ENCODE results near the gene ANKS1A. TPM values are rescaled to one million over a fixed set of nuclear protein-coding genes. Genes with fewer than 3 reads are reported as not detected.

The ANKS1A gene
- total and polyA plus RNA-seq, 2 experiments from 2014 or later = 3.2 to 4.4 TPM

GRCh38 chr6:35078896-35079295 lies 189.8 kb downstream of the ANKS1A start:
- Histone ChIP-seq H3K9me2 (ENCODE audit: insufficient read depth) (no peaks in the 10 kb centered on the region), H3F3A (ENCODE audit: insufficient read depth) (no peaks in the 10 kb centered on the region), H3K9ac (no peak overlapping the region), H3K36me3 (ENCODE audit: low read depth) (no peaks in the 10 kb centered on the region), H2AFZ (no peak overlapping the region), H3K4me3 (no peak overlapping the region), H3K79me2 (ENCODE audit: insufficient read depth) (no peaks in the 10 kb centered on the region), H4K20me1 (ENCODE audit: insufficient read depth) (no peaks in the 10 kb centered on the region), H3K4me1 (ENCODE audit: insufficient read depth) (no peaks in the 10 kb centered on the region), H3K9me3 (ENCODE audit: low read depth) (no peaks in the 10 kb centered on the region), H3K27me3 (replicated peaks; ENCODE audit: insufficient read depth) (no peaks in the 10 kb centered on the region), H3K27ac (no peak overlapping the region), H3K4me2 (ENCODE audit: unreplicated experiment) (no peak overlapping the region)
- no peak for DNase-seq
- TF ChIP-seq EZH2phosphoT487 (IDR thresholded peaks at IDR 0.05; ENCODE audit: insufficient read depth, low read depth) = no peak
- in situ Hi-C loops (cut with MboI) = no loop called here
- WGBS, 2 experiments (ENCODE audit: low coverage in 1 of 2, low lambda C conversion rate in 2 of 2, missing lambda C conversion rate in 2 of 2) = 97 to 98% methylated on average over 9 to 11 of the region's 11 CpGs

GRCh38 chr6:35079311-35080000 lies 190.4 kb downstream of the ANKS1A start:
- no peak for TF ChIP-seq EZH2phosphoT487 (IDR thresholded peaks at IDR 0.05; ENCODE audit: insufficient read depth, low read depth)
- no peak for TF ChIP-seq EZH2 (IDR thresholded peaks at IDR 0.05; ENCODE audit: insufficient read depth, poor library complexity, severe bottlenecking)
- Histone ChIP-seq H3K9me2 (ENCODE audit: insufficient read depth) (no peaks in the 10 kb centered on the region), H3K4me3 (no peak overlapping the region), H2AFZ (no peak overlapping the region), H3K4me1 (ENCODE audit: insufficient read depth) (no peaks in the 10 kb centered on the region), H3K9ac (no peak overlapping the region), H3K4me2 (ENCODE audit: unreplicated experiment) (no peak overlapping the region), H4K20me1 (ENCODE audit: insufficient read depth) (no peaks in the 10 kb centered on the region), H3K79me2 (ENCODE audit: insufficient read depth) (no peaks in the 10 kb centered on the region), H3F3A (ENCODE audit: insufficient read depth) (no peaks in the 10 kb centered on the region), H3K27me3 (replicated peaks; ENCODE audit: insufficient read depth) (no peaks in the 10 kb centered on the region), H3K36me3 (ENCODE audit: low read depth) (no peaks in the 10 kb centered on the region), H3K27ac (no peak overlapping the region), H3K9me3 (ENCODE audit: low read depth) (no peaks in the 10 kb centered on the region)
- DNase-seq = no peak
- WGBS, 2 experiments (ENCODE audit: low coverage in 1 of 2, low lambda C conversion rate in 2 of 2, missing lambda C conversion rate in 2 of 2) = 95 to 96% methylated on average over 23 of the region's 23 CpGs
- in situ Hi-C loops (cut with MboI) = no loop called here

DNA sequence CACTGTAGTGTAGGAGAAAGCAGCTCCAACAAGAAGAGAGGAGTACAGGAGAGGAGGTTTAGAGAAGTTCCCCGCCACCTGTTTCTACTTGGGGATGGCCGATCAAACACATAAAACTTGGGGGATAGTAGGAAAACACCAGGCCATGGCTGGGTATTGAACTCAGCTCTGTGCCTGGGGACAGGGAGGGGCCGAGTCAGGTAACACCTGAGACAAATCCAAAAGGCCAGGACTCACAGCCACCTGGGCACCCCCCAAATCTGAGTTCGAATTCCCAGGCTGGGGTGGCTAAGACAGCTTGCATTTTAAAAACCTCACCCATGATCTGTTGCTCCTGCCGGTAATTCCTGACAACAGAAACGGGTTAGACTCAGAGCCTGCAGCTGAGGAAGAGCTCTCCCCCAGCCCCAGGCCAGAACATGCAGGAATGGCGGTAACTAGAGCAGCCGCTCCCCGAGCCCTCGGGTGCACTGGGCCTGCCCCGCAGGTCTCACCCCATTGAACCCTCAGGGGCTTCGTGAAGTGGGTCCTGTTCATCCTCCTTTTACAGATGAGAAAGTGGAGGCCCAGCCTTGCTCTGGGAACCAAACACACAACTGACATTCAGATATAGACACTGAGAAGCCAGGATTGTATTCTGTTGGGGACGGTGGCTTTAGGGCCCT lies 191.1 kb downstream of the ANKS1A start:
- WGBS, 2 experiments (ENCODE audit: low coverage in 1 of 2, low lambda C conversion rate in 2 of 2, missing lambda C conversion rate in 2 of 2) = 91 to 95% methylated on average over 13 of the region's 13 CpGs
- TF ChIP-seq EZH2 (IDR thresholded peaks at IDR 0.05; ENCODE audit: insufficient read depth, poor library complexity, severe bottlenecking) (no peak), EZH2phosphoT487 (IDR thresholded peaks at IDR 0.05; ENCODE audit: insufficient read depth, low read depth) (no peak)

GRCh38 chr6:35080821-35081425 lies 191.9 kb downstream of the ANKS1A start:
- H3K4me2 ChIP-seq (ENCODE audit: unreplicated experiment) = no peak overlapping the region
- TF ChIP-seq EZH2 (IDR thresholded peaks at IDR 0.05; ENCODE audit: insufficient read depth, poor library complexity, severe bottlenecking) = no peak
- no peak for TF ChIP-seq EZH2phosphoT487 (IDR thresholded peaks at IDR 0.05; ENCODE audit: insufficient read depth, low read depth)
- H3K9me2 ChIP-seq (ENCODE audit: insufficient read depth) = no peaks in the 10 kb centered on the region
- H3K9ac ChIP-seq = no peak overlapping the region
- H2AFZ ChIP-seq = no peak overlapping the region
- DNase-seq = no peak
- H3K27me3 ChIP-seq (replicated peaks; ENCODE audit: insufficient read depth) = no peaks in the 10 kb centered on the region
- H3K4me1 ChIP-seq (ENCODE audit: insufficient read depth) = no peaks in the 10 kb centered on the region
- no peaks in the 10 kb centered on the region for H3K79me2 ChIP-seq (ENCODE audit: insufficient read depth)
- in situ Hi-C loops (cut with MboI) = no loop called here
- no peak overlapping the region for H3K4me3 ChIP-seq
- no peak overlapping the region for H3K27ac ChIP-seq
- H3K36me3 ChIP-seq (ENCODE audit: low read depth) = no peaks in the 10 kb centered on the region
- H3F3A ChIP-seq (ENCODE audit: insufficient read depth) = no peaks in the 10 kb centered on the region
- no peaks in the 10 kb centered on the region for H3K9me3 ChIP-seq (ENCODE audit: low read depth)
- 86 to 87% methylated on average over 21 of the region's 21 CpGs for WGBS, 2 experiments (ENCODE audit: low coverage in 1 of 2, low lambda C conversion rate in 2 of 2, missing lambda C conversion rate in 2 of 2)
- no peaks in the 10 kb centered on the region for H4K20me1 ChIP-seq (ENCODE audit: insufficient read depth)

More for the DNA sequence above, 191.1 kb downstream of the ANKS1A start:
- no peak overlapping the region for H3K27ac ChIP-seq
- no peak overlapping the region for H2AFZ ChIP-seq
- in situ Hi-C loops (cut with MboI) = no loop called here
- no peak overlapping the region for H3K9ac ChIP-seq
- H3K9me3 ChIP-seq (ENCODE audit: low read depth) = no peaks in the 10 kb centered on the region
- H3F3A ChIP-seq (ENCODE audit: insufficient read depth) = no peaks in the 10 kb centered on the region
- H3K36me3 ChIP-seq (ENCODE audit: low read depth) = no peaks in the 10 kb centered on the region
- no peak for DNase-seq
- no peak overlapping the region for H3K4me3 ChIP-seq
- H3K79me2 ChIP-seq (ENCODE audit: insufficient read depth) = no peaks in the 10 kb centered on the region
- no peaks in the 10 kb centered on the region for H3K9me2 ChIP-seq (ENCODE audit: insufficient read depth)
- no peaks in the 10 kb centered on the region for H3K27me3 ChIP-seq (replicated peaks; ENCODE audit: insufficient read depth)
- no peaks in the 10 kb centered on the region for H4K20me1 ChIP-seq (ENCODE audit: insufficient read depth)
- no peaks in the 10 kb centered on the region for H3K4me1 ChIP-seq (ENCODE audit: insufficient read depth)
- H3K4me2 ChIP-seq (ENCODE audit: unreplicated experiment) = no peak overlapping the region
